Measurements from ENCODE around the gene CRTC1. TPM values are rescaled to one million over a fixed set of nuclear protein-coding genes. Genes with fewer than 3 reads are reported as not detected.

Gene CRTC1
- total RNA-seq, 1 experiment from 2014 or later: 19.0 TPM

DNA sequence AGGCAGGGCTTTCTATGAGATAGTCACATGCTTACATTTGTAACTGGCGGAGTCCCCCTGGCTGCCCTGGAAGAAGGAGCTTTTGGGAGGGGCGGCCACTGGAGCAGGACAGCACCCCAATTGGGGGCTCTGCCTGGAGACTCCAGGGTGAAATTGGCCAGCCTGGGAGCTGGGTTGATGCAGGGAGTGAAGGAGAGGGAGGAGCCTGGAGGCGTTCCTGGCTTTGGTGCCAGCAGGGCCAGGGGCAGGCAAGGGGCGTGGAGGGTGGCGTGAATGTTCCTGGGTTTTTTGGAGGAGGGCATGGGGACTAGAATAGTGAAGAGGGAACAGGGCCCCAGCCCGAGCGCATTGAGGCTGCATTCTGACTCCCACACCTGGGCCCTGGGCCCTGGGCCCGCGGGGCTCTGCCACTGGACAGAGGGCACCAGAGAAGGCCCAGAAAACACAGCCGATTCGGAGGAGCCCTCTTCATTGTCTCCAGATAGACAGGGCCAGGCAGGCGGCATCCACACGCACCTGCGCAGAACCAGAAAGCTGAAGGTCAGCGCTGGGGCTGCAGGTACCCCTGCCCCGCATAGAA is 78.1 kb downstream of the CRTC1 start:
- Histone ChIP-seq H2BK5ac (ENCODE audit: insufficient read length, low read length) (no peak overlapping the region), H3K18ac (ENCODE audit: insufficient read length, low read depth, low read length) (no peak overlapping the region), H2BK120ac (ENCODE audit: low read depth, low read length, poor library complexity, severe bottlenecking) (no peak overlapping the region), H3K4me1 (ENCODE audit: insufficient read depth, low read length) (no peaks in the 10 kb centered on the region), H3K9me3 (ENCODE audit: control insufficient read depth, low read depth, low read length) (no peaks in the 10 kb centered on the region), H2AK5ac (ENCODE audit: insufficient read length, low read length) (no peak overlapping the region), H4K91ac (ENCODE audit: insufficient read length, low read depth, low read length) (no peak overlapping the region), H2BK20ac (ENCODE audit: low read depth, low read length, poor library complexity, severe bottlenecking) (no peak overlapping the region), H2BK12ac (ENCODE audit: insufficient read length, low read depth, low read length) (no peak overlapping the region), H4K20me1 (ENCODE audit: control insufficient read depth, insufficient read depth, insufficient read length) (peaks cover 2% of the 10 kb centered on the region), H3K9ac (ENCODE audit: extremely low read depth, insufficient read length, low read length) (no peak overlapping the region), H4K8ac (replicated peaks; ENCODE audit: insufficient read length, low read depth, low read length) (no peak overlapping the region), H3K27me3 (ENCODE audit: insufficient read depth, low read length) (peaks cover 14% of the 10 kb centered on the region; the same call in 1 of the 2 replicates), H3K79me2 (ENCODE audit: insufficient read depth, low read length) (no peaks in the 10 kb centered on the region), H3K79me1 (ENCODE audit: insufficient read depth, low read depth, low read length, poor library complexity, severe bottlenecking) (no peaks in the 10 kb centered on the region), H3T11ph (ENCODE audit: low read length) (no peak overlapping the region), H2BK15ac (ENCODE audit: low read depth, low read length) (no peak overlapping the region), H4K5ac (ENCODE audit: insufficient read length, low read depth, low read length) (no peak overlapping the region), H3K14ac (ENCODE audit: insufficient read depth, low read length) (no peak overlapping the region; the same call in 1 of the 2 replicates), H3K27ac (ENCODE audit: insufficient read length, low read depth, low read length) (no peak overlapping the region), H3K23ac (ENCODE audit: insufficient read length, low read depth, low read length) (no peak overlapping the region), H3K4me2 (ENCODE audit: insufficient read depth, insufficient read length, low read length) (no peak overlapping the region), H3K56ac (ENCODE audit: insufficient read length, low read depth, low read length) (no peak overlapping the region), H2AFZ (ENCODE audit: low read length) (no peak overlapping the region), H3K23me2 (ENCODE audit: insufficient read length, low read depth, low read length, poor library complexity, severe bottlenecking) (no peaks in the 10 kb centered on the region), H3K4ac (ENCODE audit: low read depth, low read length) (no peak overlapping the region)
- TF ChIP-seq, protein P1, sequence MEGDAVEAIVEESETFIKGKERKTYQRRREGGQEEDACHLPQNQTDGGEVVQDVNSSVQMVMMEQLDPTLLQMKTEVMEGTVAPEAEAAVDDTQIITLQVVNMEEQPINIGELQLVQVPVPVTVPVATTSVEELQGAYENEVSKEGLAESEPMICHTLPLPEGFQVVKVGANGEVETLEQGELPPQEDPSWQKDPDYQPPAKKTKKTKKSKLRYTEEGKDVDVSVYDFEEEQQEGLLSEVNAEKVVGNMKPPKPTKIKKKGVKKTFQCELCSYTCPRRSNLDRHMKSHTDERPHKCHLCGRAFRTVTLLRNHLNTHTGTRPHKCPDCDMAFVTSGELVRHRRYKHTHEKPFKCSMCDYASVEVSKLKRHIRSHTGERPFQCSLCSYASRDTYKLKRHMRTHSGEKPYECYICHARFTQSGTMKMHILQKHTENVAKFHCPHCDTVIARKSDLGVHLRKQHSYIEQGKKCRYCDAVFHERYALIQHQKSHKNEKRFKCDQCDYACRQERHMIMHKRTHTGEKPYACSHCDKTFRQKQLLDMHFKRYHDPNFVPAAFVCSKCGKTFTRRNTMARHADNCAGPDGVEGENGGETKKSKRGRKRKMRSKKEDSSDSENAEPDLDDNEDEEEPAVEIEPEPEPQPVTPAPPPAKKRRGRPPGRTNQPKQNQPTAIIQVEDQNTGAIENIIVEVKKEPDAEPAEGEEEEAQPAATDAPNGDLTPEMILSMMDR (conservative IDR thresholded peaks at IDR 0.05): no peak
- Mint-ChIP-seq H3K27me3 (ENCODE audit: low read depth) (peaks cover 77% of the 10 kb centered on the region), H3K36me3 (ENCODE audit: insufficient read depth in 1 of 3, low read depth in 3 of 3) (peaks cover 0 to 5% (median 0%) of the 10 kb centered on the region in 3 experiments; a peak in 2 of 7 replicates), H3K9me3 (no peaks in the 10 kb centered on the region), H3K27ac (no peak overlapping the region), H3K4me1 (peaks cover 10 to 12% of the 10 kb centered on the region in 2 experiments; a peak in 3 of 4 replicates), H3K4me3 (no peak overlapping the region)
- no CpG with 5 or more reads among the region's 16 CpGs for WGBS (ENCODE audit: extremely low coverage, insufficient read length, low lambda C conversion rate)
- DNase-seq: no peak

All from H9 (cell line).